HL-60/S4 (cell line): ENCODE data around the gene RPL7A.
"Not testable (repeated sequence)": the region's sequence is repeated elsewhere in the genome, so short reads cannot be mapped to it uniquely, and the experiment has no call there.

Experiments
- in situ Hi-C: fragments of 300-500 bp; cut with MboI; formaldehyde crosslinking; loops from 2 replicates; pipeline ENCODE4 v1.14.3; 2022; ENCODE audit warnings: low sequenced_read_pairs

Gene RPL7A

DNA sequence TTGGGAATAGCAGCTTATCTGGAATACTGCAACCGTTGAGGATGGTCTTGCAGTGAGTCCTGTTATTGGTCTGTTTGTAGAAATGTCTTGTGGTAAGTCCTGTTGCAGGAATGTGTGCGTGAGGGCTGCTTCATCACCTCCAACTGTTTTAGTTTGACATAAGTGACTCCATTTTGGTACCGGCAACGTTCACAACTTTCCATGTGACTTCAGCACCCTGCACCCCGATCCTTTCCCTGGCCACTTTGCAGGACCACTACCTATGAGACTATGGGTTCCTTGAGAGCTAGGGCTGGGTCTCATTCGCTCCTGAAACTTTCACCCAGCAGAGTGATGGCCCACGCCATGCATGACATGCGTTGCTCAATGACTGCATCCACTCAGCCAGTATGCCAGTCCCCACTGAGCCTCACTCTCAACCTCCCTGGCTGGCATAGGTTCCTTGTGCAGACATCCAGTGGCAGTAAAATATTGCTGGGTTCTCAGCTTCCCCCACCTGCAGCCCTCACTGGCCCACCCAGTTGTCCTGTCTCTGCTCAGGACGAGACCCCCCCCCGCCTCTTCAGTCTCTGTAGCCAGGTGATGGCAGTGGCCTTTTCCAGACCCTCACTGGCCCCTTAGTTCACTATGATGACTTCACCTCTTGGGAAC, 20.1 kb upstream of the RPL7A start:
- in situ Hi-C loops, result no loop called here

DNA sequence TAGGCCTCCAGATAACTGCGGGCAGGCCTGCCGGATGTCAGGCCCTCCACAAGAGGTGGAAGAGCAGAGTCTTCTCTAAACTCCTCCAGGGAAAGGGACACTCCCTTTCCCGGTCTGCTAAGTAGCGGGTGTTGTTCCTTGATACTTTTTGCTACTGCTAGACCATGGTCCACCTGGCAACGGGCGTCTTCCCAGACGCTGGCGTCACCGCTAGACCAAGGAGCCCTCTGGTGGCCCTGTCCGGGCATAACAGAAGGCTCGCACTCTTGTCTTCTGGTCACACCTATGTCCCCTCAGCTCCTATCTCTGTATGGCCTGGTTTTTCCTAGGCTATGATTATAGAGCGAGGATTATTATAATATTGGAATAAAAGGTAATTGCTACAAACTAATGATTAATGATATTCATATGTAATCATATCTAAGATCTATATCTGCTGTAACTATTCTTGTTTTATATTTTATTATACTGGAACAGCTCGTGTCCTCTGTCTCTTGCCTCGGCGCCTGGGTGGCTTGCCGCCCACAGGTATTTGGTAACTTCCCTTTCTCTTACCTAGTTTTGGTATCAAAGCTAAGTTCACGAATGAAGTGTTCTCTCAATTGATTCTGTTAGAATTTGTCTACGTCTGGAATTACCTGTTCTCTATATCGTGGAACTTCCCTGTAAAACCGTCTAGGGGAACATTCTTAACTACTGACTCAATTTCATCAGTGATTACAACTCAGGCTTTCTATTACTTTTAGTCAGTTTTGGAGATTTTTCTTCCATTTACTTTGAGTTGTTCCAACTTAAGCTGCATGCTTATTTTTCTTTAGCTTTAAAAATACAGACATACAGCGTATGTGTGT, 18.5 kb upstream of the RPL7A start:
- in situ Hi-C loops, result not testable (repeated sequence)

DNA sequence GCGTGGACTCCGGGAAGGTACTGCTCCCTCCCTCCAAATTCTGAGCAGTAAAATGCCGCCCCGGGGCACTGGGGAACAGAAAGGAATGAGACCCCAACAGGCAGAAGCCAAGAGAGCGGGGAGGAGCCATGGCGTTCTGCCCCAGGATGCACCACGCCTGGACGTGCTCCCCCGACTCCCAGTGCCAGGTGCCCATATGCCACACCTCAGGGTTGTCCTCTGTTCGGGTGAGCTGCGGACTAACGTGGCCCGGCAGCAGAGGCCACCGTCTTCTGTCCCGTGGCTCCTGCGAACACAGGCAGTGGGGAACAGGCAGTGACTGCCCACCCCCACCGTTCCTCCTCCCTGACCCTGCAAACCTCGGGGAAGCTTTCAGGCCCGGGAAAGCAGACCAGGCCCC, 16.8 kb upstream of the RPL7A start:
- in situ Hi-C loops, result no loop called here

DNA sequence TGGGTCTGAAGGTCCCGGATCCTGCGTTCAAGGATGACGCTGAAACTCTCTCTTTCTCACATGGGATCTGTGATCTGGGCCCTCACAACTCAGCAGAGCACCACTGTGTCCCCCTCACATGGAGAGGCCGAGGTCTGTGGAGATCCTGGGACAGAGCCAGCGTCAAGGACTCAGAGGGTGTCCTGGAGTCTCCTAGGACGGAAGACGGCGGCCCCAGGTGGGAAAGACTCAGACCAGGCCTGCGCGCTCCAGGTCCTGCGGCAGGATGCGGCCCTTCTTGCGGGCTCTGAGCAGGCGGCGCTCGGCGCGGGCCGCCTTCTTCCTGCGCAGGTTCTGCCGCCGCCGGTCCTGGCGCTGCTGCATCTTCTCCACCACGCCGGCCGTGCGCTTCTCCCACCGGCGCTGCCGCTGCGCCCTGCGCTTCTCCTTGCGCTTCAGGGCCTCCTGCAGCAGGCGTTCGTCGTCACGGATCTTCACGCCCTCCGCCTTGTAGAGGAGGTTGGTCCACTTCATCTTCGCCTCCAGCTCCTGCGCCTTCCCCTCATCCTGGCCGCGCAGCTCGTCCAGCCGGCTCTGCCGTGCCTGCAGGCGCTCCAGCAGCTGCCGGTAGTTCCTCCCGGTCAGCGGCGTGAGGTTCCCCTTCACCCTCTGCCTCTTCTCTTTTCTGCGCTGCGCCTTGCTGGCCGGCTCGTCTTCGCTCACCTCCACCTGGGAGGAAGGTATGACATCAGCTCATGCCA, 16.2 kb upstream of the RPL7A start:
- in situ Hi-C loops, result no loop called here

DNA sequence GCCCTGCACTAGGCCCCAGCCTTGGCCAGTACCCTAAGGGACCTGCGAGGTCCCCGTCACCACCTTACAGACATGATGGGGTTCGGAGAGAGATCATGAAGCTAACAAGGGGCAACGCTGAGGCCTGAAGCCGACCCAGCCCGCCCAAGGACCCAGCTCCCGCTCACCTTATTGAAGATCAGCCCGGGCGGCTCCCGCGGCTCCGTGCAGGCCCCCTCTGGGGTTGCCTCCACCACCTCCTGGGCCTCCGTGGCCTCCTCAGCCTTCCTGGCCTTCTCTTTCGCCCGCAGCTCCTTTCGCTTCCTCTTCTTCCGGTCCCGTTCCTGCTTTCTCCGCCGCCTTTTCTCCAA, 15.7 kb upstream of the RPL7A start:
- in situ Hi-C loops, result no loop called here

DNA sequence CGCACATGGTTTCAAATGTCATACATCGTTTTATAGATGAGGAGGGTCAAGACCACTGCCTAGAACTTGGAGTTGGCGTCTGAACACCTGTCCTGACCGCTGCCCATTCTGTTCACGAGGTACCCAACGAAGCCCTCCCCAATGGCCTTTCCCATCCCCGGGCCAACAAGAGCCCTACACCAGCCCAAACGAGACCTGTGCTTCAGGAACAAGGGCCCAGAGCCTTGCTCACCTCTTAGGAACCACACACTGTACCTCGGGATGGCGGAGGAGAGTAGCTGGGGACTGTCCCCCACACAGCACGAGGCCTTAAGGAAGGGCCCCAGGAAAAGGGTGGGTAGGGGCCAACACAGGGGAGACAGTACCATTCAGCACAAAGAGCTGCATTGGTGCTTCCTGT, 15.0 kb upstream of the RPL7A start:
- in situ Hi-C loops, result no loop called here

DNA sequence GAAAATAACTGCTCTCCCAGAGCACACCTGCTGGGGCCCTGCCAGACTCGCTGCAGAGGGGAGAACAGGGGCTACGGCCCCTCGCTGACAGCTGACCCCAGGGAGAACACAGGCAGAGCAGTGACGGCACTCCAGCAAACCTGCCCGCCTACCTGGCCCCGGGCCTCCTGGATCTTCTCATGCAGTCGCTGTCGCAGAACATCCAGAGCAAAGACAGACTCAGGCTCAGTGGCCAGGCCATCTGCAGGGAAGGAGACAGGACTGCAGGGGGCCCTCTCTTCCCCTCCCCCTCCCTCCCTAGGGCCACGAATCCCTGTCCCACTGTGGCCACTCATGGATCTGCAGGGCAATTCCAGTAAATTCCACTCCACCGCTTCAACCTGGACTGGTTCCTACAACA, 14.5 kb upstream of the RPL7A start:
- in situ Hi-C loops, result no loop called here

DNA sequence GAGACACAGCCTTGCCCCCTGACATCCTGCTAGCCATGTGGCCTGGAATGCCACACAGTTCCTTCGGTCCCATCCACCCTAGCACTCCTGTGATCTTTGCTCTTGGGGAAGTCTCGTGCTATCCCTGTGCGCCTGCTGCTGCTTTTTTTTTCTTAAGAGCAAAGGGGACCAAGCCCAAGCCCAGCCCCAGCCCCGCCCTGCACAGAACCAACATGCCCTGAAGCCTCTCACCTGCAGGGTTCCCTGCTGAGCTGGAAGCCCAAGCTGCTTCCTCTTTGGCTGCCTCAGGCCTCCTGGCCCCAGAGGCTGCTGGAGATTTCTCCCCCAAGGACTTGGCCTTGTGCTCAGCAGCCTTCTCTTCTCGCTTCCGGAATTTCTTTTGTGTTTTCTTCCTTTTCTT, 13.9 kb upstream of the RPL7A start:
- in situ Hi-C loops, result no loop called here

DNA sequence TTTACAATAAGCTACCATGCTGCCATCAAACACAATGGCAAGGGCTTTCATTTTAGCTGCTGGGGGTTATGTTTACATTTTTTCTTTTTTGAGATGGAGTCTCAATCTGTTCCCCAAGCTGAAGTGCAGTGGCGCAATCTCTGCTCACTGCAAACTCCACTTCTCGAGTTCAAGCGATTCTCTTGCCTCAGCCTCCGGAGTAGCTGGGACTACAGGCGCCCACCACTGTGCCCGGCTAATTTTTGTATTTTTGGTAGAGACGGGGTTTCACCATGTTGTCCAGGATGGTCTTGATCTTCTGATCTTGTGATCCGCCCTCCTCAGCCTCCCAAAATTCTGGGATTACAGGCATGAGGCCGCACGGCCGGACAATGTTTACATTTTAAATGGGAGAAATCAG, 13.1 kb upstream of the RPL7A start:
- in situ Hi-C loops, result not testable (repeated sequence)

DNA sequence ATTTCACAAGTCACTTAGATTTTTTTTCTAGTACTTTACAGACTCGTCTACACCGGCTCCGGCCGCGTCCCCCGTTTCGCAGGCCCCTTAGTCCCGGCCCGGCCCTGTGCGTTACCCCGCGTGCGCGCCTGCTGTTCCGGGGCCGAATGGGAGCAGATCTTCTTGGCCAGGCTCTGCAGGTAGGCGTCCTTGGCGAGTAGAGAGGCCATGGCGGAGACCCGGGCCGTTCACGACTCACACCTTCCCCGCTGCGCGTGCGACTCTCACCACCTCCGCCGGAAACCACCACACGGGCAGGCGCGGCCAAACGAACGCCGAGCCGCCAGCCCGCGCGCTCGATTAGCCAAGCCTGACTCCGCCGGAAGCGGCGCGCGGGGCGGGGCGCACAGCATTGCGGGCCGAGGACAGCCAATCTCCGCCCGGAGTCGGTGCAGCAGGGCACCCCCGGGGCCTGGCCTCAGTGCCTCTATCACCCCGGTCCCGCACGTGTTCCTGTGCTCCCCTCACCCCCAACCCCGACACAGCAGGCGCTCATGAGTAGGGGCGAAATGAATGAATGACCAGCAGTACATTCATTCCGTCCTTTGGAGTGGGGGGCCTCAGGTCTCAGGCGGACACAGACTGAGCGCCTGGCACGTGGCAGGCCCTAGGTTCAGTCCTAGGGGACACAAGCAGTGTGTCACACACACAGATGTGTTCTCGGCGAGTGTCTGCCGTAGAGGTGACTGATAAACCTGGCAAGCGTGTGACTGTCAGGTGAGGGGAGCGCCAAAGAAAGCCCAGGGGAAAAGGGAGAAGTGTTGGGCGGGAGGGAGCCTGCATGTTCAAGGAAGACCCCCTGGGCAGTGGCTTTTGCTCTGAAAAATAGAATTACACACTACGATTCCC, 11.8 kb upstream of the RPL7A start, which contains the start of gene SURF6:
Gene SURF6 (minus strand): TSS at position 265 of the 888 bp plus-strand sequence. CDS start 56 bp downstream, at position 209.
- in situ Hi-C loops, result no loop called here

DNA sequence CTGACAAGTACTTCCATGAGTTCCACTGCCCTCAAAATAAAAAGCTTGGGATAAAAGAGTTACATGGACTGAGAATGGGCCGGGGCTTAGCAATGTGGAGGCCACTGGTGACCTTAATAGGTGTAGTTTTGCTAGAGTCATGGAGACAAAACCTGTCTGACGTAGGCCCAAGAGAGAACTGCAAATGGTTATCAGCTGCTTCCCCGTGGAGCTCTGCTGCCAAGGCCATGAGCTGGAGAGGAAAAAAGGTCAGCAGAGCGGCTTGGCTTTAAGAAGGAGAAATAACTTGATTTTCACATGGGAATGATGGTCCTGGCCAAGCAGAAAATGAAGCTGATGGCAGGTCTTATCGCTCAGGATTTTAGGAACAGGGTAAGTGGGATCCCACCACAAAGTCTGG, 8.4 kb upstream of the RPL7A start:
- in situ Hi-C loops, result no loop called here

DNA sequence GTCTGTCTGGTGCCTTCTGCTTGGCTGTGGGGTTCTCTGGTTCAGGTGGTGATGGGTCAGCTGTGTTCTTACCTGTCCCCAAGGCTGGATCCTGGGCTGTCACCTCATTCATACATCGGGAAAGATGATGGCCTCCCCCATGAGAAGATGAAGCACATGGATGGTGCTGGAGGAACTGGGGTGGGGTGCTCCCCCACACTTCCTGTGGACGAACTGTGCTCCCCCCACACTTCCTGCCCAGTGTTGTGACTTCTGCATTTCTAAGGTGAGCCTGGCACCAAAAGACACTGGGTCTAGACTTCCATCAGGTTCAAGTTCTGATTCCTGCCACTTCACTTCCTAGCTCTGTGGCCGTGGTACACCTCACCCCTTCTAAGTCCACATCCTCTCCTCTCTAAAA, 7.8 kb upstream of the RPL7A start:
- in situ Hi-C loops, result no loop called here

DNA sequence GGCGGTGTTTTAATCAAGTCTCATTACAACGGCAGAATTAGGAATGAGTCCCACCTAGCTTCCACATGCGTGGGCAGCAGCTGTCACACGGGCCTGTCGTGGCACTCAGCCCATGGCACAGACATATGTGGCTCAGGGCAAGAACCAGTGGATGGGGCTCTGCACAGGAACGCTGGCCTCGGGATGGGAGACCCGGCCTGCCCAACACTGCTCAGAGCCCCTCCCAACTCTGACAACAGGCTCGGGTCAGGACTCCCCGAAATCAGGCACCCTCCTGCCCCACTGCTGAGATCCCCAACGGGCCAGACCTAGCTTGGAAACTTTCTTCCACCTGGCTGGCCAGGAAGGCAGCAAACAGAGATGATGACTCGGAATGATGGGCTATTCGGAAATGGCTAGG, 7.1 kb upstream of the RPL7A start:
- in situ Hi-C loops, result no loop called here

DNA sequence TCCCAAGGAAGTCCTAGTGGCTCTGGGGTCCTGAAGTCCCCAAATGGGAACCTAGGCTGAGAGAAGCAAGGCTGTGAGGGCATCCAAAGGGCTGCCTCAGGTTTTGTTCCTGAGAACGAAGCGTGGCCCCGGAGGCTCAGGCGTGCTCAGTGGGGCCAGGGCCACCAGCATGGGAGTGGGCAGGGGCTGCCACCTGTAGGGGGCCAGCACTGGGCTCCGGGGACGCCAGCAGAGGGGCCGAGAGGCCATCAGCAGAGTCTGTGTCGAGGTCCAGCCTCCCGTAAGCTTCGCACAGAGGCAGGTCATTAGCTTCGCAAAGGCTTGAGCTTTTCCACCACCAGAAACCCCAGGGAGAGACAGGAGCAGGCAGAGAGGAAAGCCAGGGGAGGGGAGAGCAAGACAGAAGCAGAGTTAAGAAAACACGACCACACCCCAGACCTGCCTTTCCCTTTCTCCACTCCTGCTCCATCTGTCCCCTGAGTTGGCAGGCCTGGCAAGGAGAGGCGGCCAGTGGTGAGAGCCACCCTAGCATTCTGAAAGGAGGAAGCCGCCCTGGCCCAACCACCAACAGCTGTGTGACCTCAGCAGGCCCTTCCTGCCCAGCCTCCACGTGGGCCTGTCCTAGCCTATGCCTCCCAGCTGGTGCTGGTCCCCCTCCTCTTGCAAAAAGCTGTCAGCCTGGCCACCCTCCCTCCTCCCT, 6.5 kb upstream of the RPL7A start:
- in situ Hi-C loops, result no loop called here

DNA sequence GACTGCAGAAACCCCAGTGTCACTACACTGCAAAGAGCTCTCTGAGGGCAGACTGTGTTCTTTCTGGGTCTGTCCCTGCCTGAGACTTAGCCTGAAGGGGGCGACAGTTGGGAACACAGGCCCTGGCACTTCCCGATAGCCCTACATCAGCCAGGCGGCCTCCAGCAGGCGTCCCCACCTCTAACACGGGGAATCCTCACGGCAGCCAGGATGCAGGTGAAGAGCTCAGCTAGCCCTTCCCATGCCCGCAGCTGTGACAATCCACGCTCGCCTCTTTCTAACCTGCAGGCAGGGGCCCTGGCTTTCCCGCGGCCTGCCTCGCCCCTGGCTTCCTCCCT, 6.0 kb upstream of the RPL7A start:
- in situ Hi-C loops, result no loop called here

DNA sequence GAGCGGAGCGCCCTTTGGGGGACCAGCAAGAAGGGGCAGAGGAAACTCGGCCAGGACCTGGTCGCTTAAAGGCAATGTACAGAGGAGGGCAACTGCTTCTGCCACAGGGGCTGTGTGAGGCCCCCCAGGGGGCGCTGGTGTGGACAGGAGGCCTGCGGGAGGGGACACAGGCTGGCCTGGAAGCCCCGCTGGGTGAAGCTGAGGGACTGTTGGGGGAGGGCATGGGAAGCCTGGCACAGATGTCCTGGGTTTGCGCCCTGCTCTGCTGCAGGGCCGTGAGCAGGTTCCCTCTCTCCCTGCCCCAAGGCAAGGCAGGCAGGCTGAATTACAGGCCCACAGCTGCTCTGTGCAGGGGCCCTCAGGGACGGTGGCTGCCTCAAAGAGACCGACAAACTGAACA, 5.4 kb upstream of the RPL7A start:
- in situ Hi-C loops, result no loop called here

DNA sequence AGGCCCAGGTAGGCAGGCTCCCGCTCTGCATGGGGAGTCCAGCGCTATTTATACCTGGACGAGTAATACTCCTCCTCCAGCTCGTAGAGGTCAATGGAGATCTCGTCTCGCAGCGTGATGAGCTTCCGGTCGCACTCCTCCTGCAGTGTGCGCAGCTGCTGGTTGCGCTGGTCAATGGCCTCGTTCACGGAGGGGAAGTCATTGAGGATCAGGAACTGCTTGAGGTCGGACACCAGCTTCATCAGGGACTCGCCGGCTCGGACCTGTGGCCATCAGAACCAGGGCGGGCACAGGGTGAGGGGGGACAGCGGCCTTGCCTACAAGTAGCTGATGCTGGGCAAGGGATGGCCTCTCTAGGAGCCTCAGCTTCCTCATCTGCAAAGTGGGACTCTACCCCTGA, 3.9 kb upstream of the RPL7A start:
- in situ Hi-C loops, result no loop called here

DNA sequence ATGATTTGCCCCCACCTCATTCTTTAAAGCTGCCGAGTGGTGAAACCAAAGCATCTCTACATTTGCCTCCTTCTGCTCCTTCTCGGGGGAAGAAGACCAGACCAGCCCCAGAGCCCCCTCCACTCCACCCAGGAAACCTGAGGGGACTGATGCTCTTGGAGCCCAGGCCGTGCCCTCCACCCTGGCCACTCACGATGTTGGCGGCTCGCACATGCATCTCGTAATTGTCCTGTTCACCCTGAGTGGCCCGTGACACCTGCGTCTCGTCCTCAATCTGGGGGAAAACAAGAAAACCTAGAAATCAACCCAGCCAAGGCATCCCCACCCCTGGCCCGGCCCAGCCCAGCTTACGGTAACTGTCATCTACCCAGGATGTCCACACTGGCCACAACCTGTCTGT, 3.0 kb upstream of the RPL7A start:
- in situ Hi-C loops, result no loop called here

DNA sequence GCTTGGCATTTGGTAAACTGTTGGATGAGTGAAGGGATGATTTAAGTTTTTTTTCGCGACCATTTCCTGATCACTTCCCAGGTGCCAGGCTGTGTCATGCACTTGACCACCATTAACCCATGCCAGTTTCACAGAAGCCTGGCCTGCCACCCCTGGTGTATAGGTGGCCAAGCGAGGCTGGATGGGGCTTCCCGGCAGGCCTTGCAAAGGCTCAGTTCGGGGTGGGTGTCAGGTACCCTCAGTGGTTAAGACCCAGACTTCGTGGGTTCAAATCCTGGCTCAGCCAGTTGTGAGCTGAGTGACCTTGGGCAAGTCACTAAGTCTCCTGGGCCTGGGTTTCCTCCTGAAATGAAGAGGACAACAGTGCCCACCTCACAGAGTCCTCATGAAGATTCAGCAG, 2.4 kb upstream of the RPL7A start:
- in situ Hi-C loops, result no loop called here

DNA sequence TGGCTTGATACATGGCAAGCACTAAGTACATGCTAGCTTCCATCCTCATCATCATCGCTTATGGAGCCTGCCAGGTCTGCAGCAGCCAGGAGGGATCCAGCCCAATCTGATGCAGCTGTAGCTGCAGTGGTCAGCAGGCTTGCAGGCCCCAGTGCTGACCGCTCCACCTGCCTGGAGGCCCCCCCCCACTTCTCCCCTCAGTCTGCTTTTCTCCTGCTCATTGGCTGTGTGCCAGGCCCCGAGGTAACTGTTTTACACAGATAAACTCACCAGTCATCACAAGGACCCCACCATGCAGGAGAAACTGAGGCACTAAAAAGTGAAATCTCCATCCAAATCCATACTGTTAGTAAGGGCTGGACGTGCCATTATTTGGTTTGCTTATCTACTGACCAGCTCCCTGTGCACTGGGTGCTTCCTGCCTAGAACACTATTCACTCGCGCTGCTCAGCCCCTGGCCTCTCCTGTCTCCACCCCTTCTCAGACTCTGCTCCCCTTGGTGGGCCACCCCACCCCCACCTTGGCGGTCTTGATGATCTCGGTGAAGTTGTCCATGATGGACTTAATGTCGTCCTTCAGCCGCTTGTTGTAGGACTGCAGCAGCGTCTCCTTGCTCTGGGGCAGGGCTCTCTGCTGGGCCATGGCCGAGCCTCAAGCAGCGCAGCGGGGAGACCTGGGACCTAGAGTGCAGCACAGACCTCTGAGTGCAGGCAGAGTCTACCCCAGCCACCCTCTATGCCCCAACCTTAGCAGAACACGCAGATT, 1.8 kb upstream of the RPL7A start:
- in situ Hi-C loops, result no loop called here
